ENCODE results near the gene MAST4. TPM values are rescaled to one million over a fixed set of nuclear protein-coding genes. Genes with fewer than 3 reads are reported as not detected.

MAST4 gene
- polyA plus RNA-seq, 1 experiment: 4.0 TPM

DNA sequence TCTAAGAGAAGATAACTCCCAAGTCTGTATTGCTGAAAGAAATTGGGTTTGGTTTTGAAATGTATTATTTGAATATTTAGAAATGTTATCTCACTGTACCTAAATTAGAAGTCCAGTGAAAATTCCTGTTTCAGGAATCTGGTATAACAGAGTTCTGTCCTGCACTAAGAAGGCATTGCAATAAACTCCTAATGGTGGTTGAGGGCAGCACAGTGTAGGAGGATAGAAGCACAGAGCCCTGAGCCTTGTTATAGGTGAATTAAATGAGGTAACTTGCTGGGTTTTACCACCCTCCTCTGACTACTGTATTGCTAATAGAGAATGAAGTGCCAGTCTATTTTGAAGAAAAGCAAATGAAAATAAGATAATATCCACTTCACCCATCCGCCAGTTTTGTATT, 457.0 kb downstream of the MAST4 start:
- TF ChIP-seq, protein P1, sequence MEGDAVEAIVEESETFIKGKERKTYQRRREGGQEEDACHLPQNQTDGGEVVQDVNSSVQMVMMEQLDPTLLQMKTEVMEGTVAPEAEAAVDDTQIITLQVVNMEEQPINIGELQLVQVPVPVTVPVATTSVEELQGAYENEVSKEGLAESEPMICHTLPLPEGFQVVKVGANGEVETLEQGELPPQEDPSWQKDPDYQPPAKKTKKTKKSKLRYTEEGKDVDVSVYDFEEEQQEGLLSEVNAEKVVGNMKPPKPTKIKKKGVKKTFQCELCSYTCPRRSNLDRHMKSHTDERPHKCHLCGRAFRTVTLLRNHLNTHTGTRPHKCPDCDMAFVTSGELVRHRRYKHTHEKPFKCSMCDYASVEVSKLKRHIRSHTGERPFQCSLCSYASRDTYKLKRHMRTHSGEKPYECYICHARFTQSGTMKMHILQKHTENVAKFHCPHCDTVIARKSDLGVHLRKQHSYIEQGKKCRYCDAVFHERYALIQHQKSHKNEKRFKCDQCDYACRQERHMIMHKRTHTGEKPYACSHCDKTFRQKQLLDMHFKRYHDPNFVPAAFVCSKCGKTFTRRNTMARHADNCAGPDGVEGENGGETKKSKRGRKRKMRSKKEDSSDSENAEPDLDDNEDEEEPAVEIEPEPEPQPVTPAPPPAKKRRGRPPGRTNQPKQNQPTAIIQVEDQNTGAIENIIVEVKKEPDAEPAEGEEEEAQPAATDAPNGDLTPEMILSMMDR (IDR thresholded peaks at IDR 0.05; ENCODE audit: insufficient read depth, low read depth, low read length): no peak
- no peak for DNase-seq (ENCODE audit: low read depth)
- Histone ChIP-seq H3K4me3 (ENCODE audit: low read depth, low read length) (no peak overlapping the region), H3K27me3 (ENCODE audit: control insufficient read depth, insufficient read depth, low read length) (no peaks in the 10 kb centered on the region), H3K36me3 (ENCODE audit: control insufficient read depth, insufficient read depth, low read length) (no peaks in the 10 kb centered on the region)
- POLR2A ChIA-PET: no interaction called here
- CTCF ChIA-PET: interaction anchor here (0.6 kb wide), 1 partner anchor 142 kb away, joined by 4 read pairs; no protein-coding TSS in a partner anchor

DNA sequence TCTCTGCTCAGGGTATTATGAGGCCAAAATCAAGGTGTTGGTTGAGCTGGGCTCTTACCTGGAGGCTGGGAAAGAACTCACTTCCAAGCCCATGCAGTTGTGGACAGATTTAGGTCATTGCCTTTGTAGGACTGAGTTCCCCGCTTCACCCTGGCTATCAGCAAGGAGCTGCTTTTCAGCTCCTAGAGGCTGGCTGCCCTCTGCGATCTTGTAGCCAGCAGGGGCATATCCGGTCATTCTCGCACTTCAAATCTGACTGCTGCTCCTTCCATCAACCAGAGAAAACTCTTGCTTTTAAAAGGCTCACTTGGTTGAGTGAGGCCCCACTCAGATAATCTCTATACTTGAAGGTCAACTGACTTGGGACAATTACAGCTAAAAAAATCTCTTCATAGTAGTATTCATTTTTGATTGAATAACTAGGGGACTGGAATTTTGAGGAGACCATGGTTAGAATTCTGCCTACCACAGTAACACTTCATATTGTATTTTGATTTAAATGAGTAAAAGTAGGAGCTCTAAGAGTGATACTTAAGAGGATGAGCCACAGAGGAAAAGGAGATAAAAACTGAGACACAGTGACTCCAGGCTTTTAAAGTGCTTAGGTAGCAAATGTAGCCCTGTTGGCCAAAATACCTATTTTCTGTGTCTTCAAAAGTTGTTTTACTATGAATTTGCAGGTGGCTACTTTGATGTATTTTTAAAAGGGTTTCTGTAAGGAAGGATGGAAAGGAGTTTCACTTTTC, 463.0 kb downstream of the MAST4 start:
- TF ChIP-seq, protein P1 (IDR thresholded peaks at IDR 0.05; ENCODE audit: insufficient read depth, low read depth, low read length): no peak
- Histone ChIP-seq H3K36me3 (ENCODE audit: control insufficient read depth, insufficient read depth, low read length) (no peaks in the 10 kb centered on the region), H3K27me3 (ENCODE audit: control insufficient read depth, insufficient read depth, low read length) (no peaks in the 10 kb centered on the region), H3K4me3 (ENCODE audit: low read depth, low read length) (no peak overlapping the region)
- CTCF ChIA-PET: no interaction called here
- POLR2A ChIA-PET: no interaction called here
- no peak for DNase-seq (ENCODE audit: low read depth)

DNA sequence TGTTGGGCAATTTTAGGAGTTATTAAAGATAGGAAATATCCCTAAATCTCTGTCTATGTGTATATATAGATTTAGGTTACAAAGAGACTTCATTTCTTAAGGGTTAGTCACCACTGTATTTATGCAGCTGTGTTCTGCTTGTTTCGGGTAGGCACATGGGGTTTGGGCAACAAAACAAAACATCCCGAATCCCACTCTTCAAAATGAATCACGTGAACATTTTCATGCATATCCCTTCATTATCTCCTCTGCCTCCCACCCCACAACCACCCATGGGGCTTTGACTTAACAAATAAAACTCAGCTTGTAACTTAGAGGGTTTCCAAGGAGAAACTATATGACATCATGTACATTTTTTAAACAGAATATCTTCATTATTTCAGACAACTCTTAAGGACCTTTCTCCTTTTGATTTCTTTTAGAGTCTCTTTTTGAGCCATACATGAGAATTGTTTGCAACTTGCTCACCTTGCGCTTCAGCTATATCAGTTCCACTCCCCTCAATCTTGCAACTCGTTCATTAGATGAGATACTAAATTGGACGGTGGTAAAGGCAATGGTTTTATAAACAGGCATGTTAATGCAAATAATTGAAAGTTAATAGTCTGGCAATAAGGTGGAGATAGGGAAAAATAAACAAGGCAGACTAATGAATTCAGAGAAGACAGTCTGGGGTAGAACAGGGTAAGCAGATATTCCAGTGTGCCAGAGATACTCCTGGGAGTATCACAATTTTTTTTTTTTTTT, 463.7 kb downstream of the MAST4 start:
- H3K27me3 ChIP-seq (ENCODE audit: control insufficient read depth, insufficient read depth, low read length): no peaks in the 10 kb centered on the region
- DNase-seq (ENCODE audit: low read depth): no peak
- ChIA-PET CTCF (no interaction called here), POLR2A (no interaction called here)
- TF ChIP-seq, protein P1 (IDR thresholded peaks at IDR 0.05; ENCODE audit: insufficient read depth, low read depth, low read length): no peak
- H3K4me3 ChIP-seq (ENCODE audit: low read depth, low read length): no peak overlapping the region
- H3K36me3 ChIP-seq (ENCODE audit: control insufficient read depth, insufficient read depth, low read length): no peaks in the 10 kb centered on the region

DNA sequence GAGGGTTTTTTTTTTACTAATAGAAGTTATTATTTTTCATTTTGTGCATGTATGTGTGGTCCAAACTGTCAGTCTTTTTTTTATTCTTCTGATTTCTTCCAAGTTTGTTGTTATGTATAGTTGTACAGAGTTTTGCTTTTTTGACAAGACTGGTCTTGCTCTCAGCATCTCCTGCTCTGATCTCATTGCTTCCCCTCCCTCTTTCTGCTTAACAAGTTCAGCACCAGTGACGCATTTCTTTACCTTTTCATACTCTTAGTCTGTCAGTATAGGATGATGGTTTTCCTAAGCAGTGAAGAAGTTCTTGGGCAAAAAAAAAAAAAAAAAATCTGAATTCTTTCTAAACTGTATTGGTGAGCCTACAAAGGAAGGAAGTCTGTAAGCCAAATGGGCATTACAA, 465.3 kb downstream of the MAST4 start:
- ChIA-PET CTCF (no interaction called here), POLR2A (no interaction called here)
- Histone ChIP-seq H3K36me3 (ENCODE audit: control insufficient read depth, insufficient read depth, low read length) (no peaks in the 10 kb centered on the region), H3K4me3 (ENCODE audit: low read depth, low read length) (no peak overlapping the region), H3K27me3 (ENCODE audit: control insufficient read depth, insufficient read depth, low read length) (no peaks in the 10 kb centered on the region)
- no peak for DNase-seq (ENCODE audit: low read depth)
- TF ChIP-seq, protein P1 (IDR thresholded peaks at IDR 0.05; ENCODE audit: insufficient read depth, low read depth, low read length): no peak

DNA sequence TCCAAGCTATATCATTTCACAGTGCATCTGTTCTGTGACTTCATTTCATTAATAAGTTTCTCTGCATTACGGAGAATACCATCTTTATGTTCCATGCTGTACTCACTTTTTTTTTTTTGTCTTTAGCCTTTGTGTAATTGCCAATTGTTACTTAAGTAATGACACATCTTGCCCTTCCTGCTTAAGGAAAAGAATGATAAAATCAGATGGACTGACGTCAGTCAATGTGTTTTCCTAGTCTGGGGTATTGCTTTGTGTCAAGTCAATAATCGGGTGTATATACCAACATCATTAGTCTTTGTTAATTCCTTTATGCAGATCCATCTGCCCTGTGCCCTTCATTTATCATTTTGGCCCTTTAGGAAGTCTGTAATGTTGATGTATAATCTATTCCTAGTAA, 466.9 kb downstream of the MAST4 start:
- TF ChIP-seq, protein P1 (IDR thresholded peaks at IDR 0.05; ENCODE audit: insufficient read depth, low read depth, low read length): no peak
- H3K4me3 ChIP-seq (ENCODE audit: low read depth, low read length): no peak overlapping the region
- DNase-seq (ENCODE audit: low read depth): no peak
- H3K27me3 ChIP-seq (ENCODE audit: control insufficient read depth, insufficient read depth, low read length): no peaks in the 10 kb centered on the region
- POLR2A ChIA-PET: no interaction called here
- H3K36me3 ChIP-seq (ENCODE audit: control insufficient read depth, insufficient read depth, low read length): no peaks in the 10 kb centered on the region
- CTCF ChIA-PET: interaction anchor here (0.6 kb wide), 1 partner anchor 1956 kb away, joined by 4 read pairs; no protein-coding TSS in a partner anchor

Data from BJ (cell line).